Limb (tissue), 2 donors: ENCODE measurements around the gene PPP2R5C.
"Not testable (repeated sequence)": the region's sequence is repeated elsewhere in the genome, so short reads cannot be mapped to it uniquely, and the experiment has no call there.

Experiments
- DNase-seq, 2 donors: peaks; one replicate each; pipeline ENCODE4 v3.0.0-alpha.2; 2016; ENCODE audit errors: extremely low spot score in 2 of 2

PPP2R5C gene

DNA sequence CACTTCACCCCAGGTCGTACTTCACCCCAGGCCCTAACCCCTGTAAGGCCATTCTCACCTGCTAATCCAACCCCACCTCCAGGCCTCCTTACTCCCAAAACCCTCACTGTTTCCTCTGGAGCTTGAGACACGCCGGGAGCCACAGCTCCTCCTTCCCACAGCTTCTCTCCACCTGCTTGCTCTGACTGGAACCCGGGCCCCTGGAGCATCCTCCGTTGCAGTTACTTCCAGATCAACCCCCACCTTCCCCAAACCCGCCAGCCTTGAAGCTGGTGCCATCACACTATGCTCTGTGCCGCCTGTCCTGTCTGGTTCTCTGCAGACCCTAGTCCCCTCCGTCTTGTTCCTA is 34.6 kb upstream of the PPP2R5C start:
- peak in 1 of 2 donors; percentile 2 for DNase-seq

DNA sequence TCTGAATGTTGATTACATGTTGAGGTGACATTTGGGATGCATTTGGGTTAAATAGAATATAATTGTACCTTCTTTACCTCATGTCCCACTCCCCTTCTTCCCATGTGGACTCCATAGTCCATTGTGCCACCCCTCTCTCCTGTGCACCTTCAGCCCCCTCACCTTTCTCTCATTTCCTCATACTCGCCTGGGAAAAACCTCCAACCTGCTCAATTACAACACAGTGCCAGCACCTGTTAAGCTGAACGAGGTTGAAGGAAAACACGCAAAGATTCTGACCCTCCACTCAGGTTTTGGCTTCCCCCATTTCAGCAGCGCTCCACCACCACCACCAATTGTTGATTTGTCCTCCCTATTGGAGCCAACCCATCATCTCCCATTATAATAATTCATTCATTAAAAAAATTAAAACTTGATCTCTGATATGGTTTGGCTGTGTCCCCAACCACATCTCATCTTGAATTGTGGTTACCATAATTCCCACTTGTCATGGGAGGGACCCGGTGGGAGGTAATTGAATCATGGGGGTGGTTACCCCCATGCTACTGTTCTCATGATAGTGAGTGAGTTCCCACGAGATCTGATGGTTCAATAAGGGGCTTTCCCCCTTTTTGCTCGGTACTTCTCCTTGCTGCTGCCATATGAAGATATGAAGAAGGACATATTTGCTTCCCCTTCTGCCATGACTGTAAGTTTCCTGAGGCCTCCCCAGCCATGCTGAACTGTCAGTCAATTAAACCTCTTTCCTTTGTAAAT is 33.7 kb upstream of the PPP2R5C start:
- DNase-seq: no peak

GRCh38 chr14:101728367-101728742 is 33.2 kb upstream of the PPP2R5C start:
- no peak for DNase-seq

DNA sequence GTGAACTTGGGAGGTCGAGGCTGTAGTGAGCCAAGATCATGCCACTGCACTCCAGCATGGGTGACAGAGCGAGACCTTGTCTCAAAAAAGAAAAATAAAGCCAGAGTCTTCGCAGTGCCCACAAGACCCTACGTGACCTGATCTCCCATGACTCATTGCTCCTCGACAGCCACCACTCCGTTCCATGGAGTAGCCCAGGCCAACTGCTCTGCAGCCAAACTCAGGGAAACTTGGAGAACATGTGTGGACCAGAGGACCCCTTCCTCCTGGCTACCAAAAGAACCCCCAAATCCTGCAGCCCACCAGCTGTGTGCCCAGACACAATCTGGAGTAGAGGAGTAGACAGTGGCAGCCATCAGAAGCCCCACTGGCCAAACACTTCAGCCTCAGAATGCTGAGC is 32.1 kb upstream of the PPP2R5C start:
- no peak for DNase-seq

DNA sequence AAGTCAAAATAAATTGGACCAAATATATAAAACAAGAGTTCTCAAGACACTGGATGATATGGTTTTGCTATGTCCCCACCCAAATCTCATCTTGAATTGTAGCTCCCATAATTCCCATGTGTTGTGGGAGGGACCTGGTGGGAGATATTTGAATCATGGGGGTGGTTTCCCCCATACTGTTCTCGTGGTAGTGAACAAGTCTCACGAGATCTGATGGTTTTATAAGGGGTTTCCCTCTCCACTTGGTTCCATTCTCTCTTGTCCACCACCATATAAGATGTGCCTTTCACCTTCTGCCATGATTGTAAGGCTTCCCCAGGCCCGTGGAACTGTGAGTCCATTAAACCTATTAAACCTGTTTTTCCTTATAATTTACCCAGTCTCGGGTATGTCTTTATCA is 31.4 kb upstream of the PPP2R5C start:
- DNase-seq: not testable (repeated sequence)

DNA sequence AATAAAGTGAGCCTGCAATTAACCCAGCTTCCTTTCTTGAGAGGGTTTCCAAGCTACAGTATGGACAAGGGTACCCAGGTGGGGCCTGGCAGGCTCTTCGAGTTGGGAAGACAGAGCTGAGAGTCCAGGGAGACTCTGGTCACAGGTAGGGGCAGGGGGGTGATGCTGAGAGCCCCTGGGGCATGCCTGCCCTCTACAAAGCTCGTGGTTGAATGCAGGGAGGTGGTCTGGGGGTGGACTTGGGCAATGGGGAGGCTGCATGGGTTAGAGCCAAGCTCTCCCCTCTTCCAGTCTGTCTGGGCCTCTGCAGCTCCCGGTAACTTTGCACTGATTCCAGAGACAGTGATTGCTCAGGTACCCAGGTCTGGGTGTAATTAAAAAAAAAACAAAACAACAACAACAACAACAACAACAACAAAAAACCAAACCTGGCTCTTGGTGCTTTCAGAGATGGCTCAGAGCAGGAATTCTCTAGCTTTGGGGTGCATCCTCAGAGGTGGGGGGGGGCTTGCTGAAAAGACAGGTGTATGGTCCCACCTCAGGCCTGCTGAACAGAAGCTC is 30.8 kb upstream of the PPP2R5C start:
- DNase-seq: no peak

- DNase-seq: no peak
Observed at GRCh38 chr14:101731187-101732080, 30.1 kb upstream of the PPP2R5C start.

- no peak for DNase-seq
Observed at GRCh38 chr14:101732118-101732517, 29.4 kb upstream of the PPP2R5C start.

DNA sequence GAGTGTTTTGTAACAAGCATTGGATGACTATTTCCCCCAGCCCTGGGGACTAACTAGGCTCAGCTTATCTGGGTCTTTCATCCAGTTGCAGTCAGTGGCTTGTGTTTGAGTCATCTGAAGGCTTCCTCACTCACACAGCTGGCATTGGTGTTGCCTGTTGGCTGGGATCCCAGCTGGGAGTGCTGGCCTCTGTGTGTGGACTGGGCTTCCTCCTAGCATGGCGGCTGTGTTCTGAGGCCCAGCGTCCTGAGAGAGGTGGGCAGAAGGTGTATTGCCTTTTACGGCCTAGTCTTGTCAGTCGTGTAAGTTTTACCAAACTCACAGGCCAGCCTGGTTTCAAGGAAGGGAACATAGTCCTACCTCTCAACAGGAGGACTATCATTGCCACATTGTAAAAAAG is 28.3 kb upstream of the PPP2R5C start:
- no peak for DNase-seq

- no peak for DNase-seq
Observed at GRCh38 chr14:101734246-101734847, 27.2 kb upstream of the PPP2R5C start.

DNA sequence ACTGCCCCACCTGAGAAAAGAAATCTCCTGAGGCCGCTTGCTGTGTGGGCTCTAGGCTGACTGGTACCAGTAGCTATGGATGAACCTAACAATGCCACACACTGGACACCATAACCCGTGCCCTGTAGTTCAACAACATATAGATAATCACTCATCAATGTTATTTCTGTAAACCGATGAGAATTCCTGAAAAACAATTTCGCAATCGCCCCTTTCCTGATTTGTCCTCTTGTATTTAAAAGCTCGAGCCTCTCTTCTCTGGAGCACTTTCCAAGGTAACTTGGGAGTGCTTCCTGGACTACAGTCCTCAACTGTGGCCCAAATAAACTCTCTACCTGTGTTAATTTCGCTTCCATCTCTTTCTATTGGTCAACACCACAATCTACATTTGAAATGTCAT is 26.1 kb upstream of the PPP2R5C start:
- no peak for DNase-seq

DNA sequence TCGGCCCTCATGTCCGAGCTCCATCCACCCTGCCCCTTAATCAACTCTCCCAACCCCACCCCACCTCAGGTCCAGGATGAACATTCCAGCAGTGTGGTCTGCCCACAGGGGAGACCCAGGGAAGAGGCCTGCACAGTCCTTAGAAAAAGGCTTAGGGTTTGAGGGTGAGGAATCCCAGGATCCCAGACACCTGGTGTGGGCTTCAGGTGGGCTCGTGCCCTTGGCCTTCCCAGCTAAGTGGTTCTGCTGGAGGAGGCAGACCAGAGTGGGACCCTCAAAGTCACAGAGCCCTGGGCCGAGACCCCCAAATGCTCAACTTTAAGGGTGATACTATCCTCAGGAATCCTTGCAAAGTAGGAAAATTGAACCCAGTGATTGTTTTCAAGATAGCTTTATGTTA is 25.4 kb upstream of the PPP2R5C start:
- DNase-seq: no peak

GRCh38 chr14:101736585-101736984 is 24.9 kb upstream of the PPP2R5C start:
- no peak for DNase-seq

GRCh38 chr14:101737414-101738339 is 23.8 kb upstream of the PPP2R5C start:
- no peak for DNase-seq

DNA sequence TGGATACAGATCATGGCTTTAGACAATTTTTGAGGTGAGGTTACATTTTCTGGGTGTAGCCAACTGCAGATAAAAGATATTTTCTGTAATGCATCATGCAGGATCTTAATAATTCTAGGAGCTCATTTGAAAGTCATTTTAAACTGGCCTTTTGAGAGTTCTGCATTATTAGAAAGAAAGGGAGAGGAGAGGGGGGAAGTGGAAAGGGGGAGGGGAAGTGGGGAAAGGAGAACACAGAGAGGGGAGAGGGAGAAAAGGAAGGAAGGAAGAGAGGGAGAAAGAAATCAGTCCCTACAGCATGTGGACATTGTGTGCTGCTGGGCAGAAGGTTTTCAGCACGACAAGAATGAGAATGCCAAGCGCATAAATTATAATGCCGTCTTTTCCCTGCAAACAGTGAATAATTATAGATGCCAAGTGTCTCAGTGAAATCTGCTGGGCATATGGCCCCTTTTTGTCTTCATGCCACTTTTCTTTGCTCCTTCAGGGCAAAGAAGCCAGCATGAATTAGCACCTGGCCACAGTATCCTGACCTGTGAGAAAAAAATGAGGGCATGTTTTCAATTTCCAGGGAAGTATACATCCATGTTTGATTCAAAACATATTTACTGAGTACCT is 22.7 kb upstream of the PPP2R5C start:
- DNase-seq: no peak

- DNase-seq: no peak
Observed at GRCh38 chr14:101739446-101740141, 21.9 kb upstream of the PPP2R5C start.

DNA sequence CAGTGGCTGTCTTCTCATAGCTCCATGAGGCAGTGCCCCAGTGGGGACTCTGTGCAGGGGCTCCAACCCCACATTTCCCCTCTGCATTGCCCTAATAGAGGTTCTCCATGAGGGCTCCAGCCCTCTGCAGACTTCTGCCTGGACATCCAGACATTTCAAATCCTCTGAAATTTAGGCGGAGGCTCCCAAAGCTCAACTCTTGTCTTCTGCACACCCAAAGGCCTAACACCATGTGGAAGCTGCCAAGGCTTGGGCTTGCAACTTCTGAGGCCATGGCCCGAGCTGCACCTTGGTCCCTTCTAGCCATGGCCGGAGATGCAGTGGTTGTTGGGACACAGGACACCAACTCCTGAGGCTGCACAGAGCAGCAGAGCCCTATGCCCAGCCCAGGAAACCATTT is 20.5 kb upstream of the PPP2R5C start:
- DNase-seq: no peak

DNA sequence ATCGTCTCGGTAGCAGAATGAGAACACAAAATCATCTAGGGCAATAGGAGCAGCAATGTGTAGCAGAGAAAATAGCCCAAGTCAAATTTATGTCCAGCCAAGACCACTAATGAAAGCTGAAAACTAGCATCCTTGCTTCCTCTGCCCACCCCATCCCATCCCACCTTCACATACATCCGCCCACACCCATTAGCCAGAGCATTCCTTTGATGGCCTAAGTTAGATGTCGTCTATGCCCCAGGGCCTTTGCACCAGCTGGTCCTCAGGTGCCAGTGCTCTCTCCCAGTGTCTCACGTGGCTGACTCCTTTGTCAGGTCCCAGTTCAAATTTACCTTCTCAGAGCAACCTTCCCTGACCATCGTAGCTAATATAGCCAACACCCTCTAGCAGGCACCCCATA is 17.8 kb upstream of the PPP2R5C start:
- DNase-seq: no peak

- not testable (repeated sequence) for DNase-seq
Observed at GRCh38 chr14:101744382-101744781, 17.1 kb upstream of the PPP2R5C start.

GRCh38 chr14:101749756-101750155 is 11.8 kb upstream of the PPP2R5C start:
- DNase-seq: not testable (repeated sequence)
